ENCODE results near the gene PATE2.

- TF ChIP-seq EP300 (IDR thresholded peaks at IDR 0.05) (no peak), CTCF (IDR thresholded peaks at IDR 0.05) (no peak), POLR2AphosphoS5 (IDR thresholded peaks at IDR 0.05) (no peak)
Measured at GRCh38 chr11:125763483-125763882, 15.1 kb downstream of the PATE2 start.
